ENCODE results near the gene MRPL20. TPM values are rescaled to one million over a fixed set of nuclear protein-coding genes. Genes with fewer than 3 reads are reported as not detected.

The MRPL20 gene
- polyA plus RNA-seq, 3 donors: 84.3 to 186 (median 156) TPM

DNA sequence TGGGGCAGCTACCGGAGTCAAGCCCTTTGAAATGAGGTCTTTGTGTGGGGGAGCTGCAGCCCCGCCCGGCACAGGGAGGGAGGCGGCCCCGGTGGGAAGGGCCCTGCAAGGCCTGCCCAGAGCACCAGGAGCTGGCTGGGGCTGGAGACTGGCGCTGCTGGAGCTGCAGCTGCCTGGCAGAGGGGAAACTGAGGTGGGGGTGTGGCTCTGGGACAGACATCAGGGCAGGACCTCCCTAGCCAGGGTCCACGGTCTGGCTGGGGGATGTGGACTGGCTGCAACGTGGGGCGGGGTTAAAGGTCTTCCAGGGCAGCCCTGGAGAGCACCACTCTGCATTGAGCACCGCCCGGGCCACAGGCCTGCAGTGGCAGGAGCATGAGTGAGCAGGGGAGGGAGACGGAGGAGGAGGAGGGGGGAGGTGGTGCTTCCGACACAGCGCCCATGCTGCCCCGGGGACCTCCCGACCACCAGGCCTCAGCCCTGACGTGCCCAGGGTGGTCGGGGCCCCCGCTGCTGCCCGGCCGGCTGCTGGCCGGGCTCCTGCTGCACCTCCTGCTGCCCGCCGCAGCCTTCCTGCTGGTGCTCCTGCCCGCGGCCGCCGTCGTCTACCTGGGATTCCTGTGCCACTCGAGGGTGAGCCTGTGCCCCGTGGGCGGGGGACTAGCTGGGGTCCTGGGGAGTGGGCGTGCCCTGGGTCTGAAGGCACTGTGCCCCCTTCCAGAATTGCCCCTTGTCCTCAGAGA is 18.8 kb upstream of the MRPL20 start:
- DNase-seq: no peak
- H3K27ac ChIP-seq (ENCODE audit: low read depth in 1 of 2, low read length in 2 of 2): no peak overlapping the region
- no peak overlapping the region for H3K27ac Mint-ChIP-seq
- intact Hi-C loops (cut with micrococcal nuclease): no loop called here
- H4K20me1 ChIP-seq (ENCODE audit: insufficient read depth, low read length): no peaks in the 10 kb centered on the region
- H3K4me3 ChIP-seq (replicated peaks in 1 of 3; ENCODE audit: low read depth in 2 of 3, low read length in 3 of 3): no peak overlapping the region
- no peaks in the 10 kb centered on the region for H3K4me1 ChIP-seq (ENCODE audit: control insufficient read depth in 1 of 2, insufficient read depth in 2 of 2, low read length in 2 of 2)
- peak overlapping the region in 1 of 2 donors; percentile 59 for H3K4me3 Mint-ChIP-seq
- H3K27me3 ChIP-seq (ENCODE audit: control insufficient read depth in 2 of 2, insufficient read depth in 2 of 2, low read length in 2 of 2): peaks cover 0 to 37% of the 10 kb centered on the region in 2 donors
- no peaks in the 10 kb centered on the region for H3K79me2 ChIP-seq (ENCODE audit: insufficient read depth, low read length)
- H3K36me3 Mint-ChIP-seq: no peaks in the 10 kb centered on the region
- H3K36me3 ChIP-seq (replicated peaks in 1 of 2; ENCODE audit: control insufficient read depth in 1 of 2, insufficient read depth in 2 of 2, low read length in 2 of 2): no peaks in the 10 kb centered on the region
- no peak overlapping the region for H3K9ac ChIP-seq (ENCODE audit: insufficient read depth, low read length, poor library complexity, severe bottlenecking)
- 54% methylated on average over 27 of the region's 33 CpGs for WGBS (ENCODE audit: insufficient coverage)
- H3K9me3 Mint-ChIP-seq: peaks cover 0 to 5% (median 0%) of the 10 kb centered on the region in 7 donors
- H3K4me2 ChIP-seq (replicated peaks; ENCODE audit: extremely low read depth, low read length, poor library complexity, severe bottlenecking): no peak overlapping the region
- H3K9me3 ChIP-seq (replicated peaks in 1 of 2; ENCODE audit: control insufficient read depth in 1 of 2, insufficient read depth in 1 of 2, low read length in 2 of 2): no peaks in the 10 kb centered on the region
- no peak overlapping the region for H2AFZ ChIP-seq (ENCODE audit: insufficient read depth, low read depth, low read length, poor library complexity, severe bottlenecking)
- peaks cover 34 to 84% (median 46%) of the 10 kb centered on the region in 3 donors for H3K27me3 Mint-ChIP-seq (ENCODE audit: low read depth in 3 of 3)
- TF ChIP-seq, protein P1, sequence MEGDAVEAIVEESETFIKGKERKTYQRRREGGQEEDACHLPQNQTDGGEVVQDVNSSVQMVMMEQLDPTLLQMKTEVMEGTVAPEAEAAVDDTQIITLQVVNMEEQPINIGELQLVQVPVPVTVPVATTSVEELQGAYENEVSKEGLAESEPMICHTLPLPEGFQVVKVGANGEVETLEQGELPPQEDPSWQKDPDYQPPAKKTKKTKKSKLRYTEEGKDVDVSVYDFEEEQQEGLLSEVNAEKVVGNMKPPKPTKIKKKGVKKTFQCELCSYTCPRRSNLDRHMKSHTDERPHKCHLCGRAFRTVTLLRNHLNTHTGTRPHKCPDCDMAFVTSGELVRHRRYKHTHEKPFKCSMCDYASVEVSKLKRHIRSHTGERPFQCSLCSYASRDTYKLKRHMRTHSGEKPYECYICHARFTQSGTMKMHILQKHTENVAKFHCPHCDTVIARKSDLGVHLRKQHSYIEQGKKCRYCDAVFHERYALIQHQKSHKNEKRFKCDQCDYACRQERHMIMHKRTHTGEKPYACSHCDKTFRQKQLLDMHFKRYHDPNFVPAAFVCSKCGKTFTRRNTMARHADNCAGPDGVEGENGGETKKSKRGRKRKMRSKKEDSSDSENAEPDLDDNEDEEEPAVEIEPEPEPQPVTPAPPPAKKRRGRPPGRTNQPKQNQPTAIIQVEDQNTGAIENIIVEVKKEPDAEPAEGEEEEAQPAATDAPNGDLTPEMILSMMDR (IDR thresholded peaks at IDR 0.05): no peak
- H3K4me1 Mint-ChIP-seq: no peaks in the 10 kb centered on the region

- no peak overlapping the region for H3K27ac ChIP-seq (ENCODE audit: low read depth in 1 of 2, low read length in 2 of 2)
- H3K9me3 ChIP-seq (replicated peaks in 1 of 2; ENCODE audit: control insufficient read depth in 1 of 2, insufficient read depth in 1 of 2, low read length in 2 of 2): no peaks in the 10 kb centered on the region
- DNase-seq: no peak
- no peak overlapping the region for H3K4me2 ChIP-seq (replicated peaks; ENCODE audit: extremely low read depth, low read length, poor library complexity, severe bottlenecking)
- TF ChIP-seq, protein P1 (IDR thresholded peaks at IDR 0.05): no peak
- H3K79me2 ChIP-seq (ENCODE audit: insufficient read depth, low read length): no peaks in the 10 kb centered on the region
- Mint-ChIP-seq H3K4me1 (no peaks in the 10 kb centered on the region), H3K27me3 (ENCODE audit: low read depth in 3 of 3) (peaks cover 34 to 83% (median 45%) of the 10 kb centered on the region in 3 donors), H3K9me3 (peaks cover 0 to 5% (median 0%) of the 10 kb centered on the region in 7 donors), H3K27ac (no peak overlapping the region), H3K4me3 (peak overlapping the region in 1 of 2 donors; percentile 30), H3K36me3 (no peaks in the 10 kb centered on the region)
- H3K36me3 ChIP-seq (replicated peaks in 1 of 2; ENCODE audit: control insufficient read depth in 1 of 2, insufficient read depth in 2 of 2, low read length in 2 of 2): no peaks in the 10 kb centered on the region
- no peaks in the 10 kb centered on the region for H4K20me1 ChIP-seq (ENCODE audit: insufficient read depth, low read length)
- intact Hi-C loops (cut with micrococcal nuclease): no loop called here
- H3K27me3 ChIP-seq (ENCODE audit: control insufficient read depth in 2 of 2, insufficient read depth in 2 of 2, low read length in 2 of 2): peaks cover 2 to 37% of the 10 kb centered on the region in 2 donors
- H2AFZ ChIP-seq (ENCODE audit: insufficient read depth, low read depth, low read length, poor library complexity, severe bottlenecking): no peak overlapping the region
- H3K4me3 ChIP-seq (replicated peaks in 1 of 3; ENCODE audit: low read depth in 2 of 3, low read length in 3 of 3): no peak overlapping the region
- WGBS (ENCODE audit: insufficient coverage): 88% methylated on average over 9 of the region's 12 CpGs
- H3K4me1 ChIP-seq (ENCODE audit: control insufficient read depth in 1 of 2, insufficient read depth in 2 of 2, low read length in 2 of 2): no peaks in the 10 kb centered on the region
- H3K9ac ChIP-seq (ENCODE audit: insufficient read depth, low read length, poor library complexity, severe bottlenecking): no peak overlapping the region
Observed at GRCh38 chr1:1425426-1425752, 18.3 kb upstream of the MRPL20 start.

All from CD14-positive monocyte (primary cell).